Measurements from ENCODE around the gene MBD2.
"Not testable (repeated sequence)": the region's sequence is repeated elsewhere in the genome, so short reads cannot be mapped to it uniquely, and the experiment has no call there.

The MBD2 gene

GRCh38 chr18:54129448-54130067 lies 94.9 kb downstream of the MBD2 start:
- POLR2A ChIA-PET = no interaction called here
- Histone ChIP-seq H3K9me3 (ENCODE audit: control insufficient read depth, insufficient read depth, low read depth, low read length) (no peaks in the 10 kb centered on the region), H3K27ac (ENCODE audit: extremely low read depth, low read depth, low read length) (no peak overlapping the region)

GRCh38 chr18:54127759-54128378 lies 96.6 kb downstream of the MBD2 start:
- ChIA-PET POLR2A (interaction anchor here (1.2 kb wide), 1 partner anchor 9 kb away, joined by 3 read pairs; no protein-coding TSS in a partner anchor), CTCF (interaction anchor here (0.6 to 4.6 kb wide), 32 partner anchors 8 to 1371 kb away, joined by 3 to 57 read pairs (median 3); no protein-coding TSS in a partner anchor)
- Histone ChIP-seq H3K9me3 (ENCODE audit: control insufficient read depth, insufficient read depth, low read depth, low read length) (no peaks in the 10 kb centered on the region), H3K4me1 (ENCODE audit: control insufficient read depth, insufficient read depth, low read length) (no peaks in the 10 kb centered on the region), H3K36me3 (ENCODE audit: control insufficient read depth in 2 of 2, insufficient read depth in 1 of 2, low read length in 2 of 2) (no peaks in the 10 kb centered on the region), H3K4me3 (ENCODE audit: low read depth, low read length) (no peak overlapping the region), H3K27ac (ENCODE audit: extremely low read depth, low read depth, low read length) (no peak overlapping the region)
- TF ChIP-seq PRDM4 (tag by site-specific recombination; IDR thresholded peaks at IDR 0.05) (no peak), ZNF654 (tag by site-specific recombination; IDR thresholded peaks at IDR 0.05; ENCODE audit: low read depth) (peak; percentile 38)

More at GRCh38 chr18:54129448-54130067, 94.9 kb downstream of the MBD2 start:
- Histone ChIP-seq H3K36me3 (ENCODE audit: control insufficient read depth in 2 of 2, insufficient read depth in 1 of 2, low read length in 2 of 2) (no peaks in the 10 kb centered on the region), H3K4me1 (ENCODE audit: control insufficient read depth, insufficient read depth, low read length) (no peaks in the 10 kb centered on the region), H3K4me3 (ENCODE audit: low read depth, low read length) (no peak overlapping the region)
- TF ChIP-seq GLIS1 (tag by site-specific recombination; IDR thresholded peaks at IDR 0.05) (no peak), ZNF366 (tag by site-specific recombination; conservative IDR thresholded peaks at IDR 0.05) (no peak), ZNF416 (tag by site-specific recombination; IDR thresholded peaks at IDR 0.05) (no peak), ZNF175 (tag by site-specific recombination; IDR thresholded peaks at IDR 0.05) (no peak), SP7 (tag by site-specific recombination; IDR thresholded peaks at IDR 0.05) (no peak), ZNF580 (tag by site-specific recombination; IDR thresholded peaks at IDR 0.05) (no peak), YY1 (tag by site-specific recombination; IDR thresholded peaks at IDR 0.05) (no peak), ZNF596 (tag by site-specific recombination; IDR thresholded peaks at IDR 0.05) (no peak), KLF7 (tag by site-specific recombination; IDR thresholded peaks at IDR 0.05; ENCODE audit: borderline replicate concordance) (no peak), ZNF776 (tag by site-specific recombination; IDR thresholded peaks at IDR 0.05; ENCODE audit: borderline replicate concordance) (no peak), ZNF146 (tag by site-specific recombination; IDR thresholded peaks at IDR 0.05) (no peak), ZNF510 (tag by site-specific recombination; IDR thresholded peaks at IDR 0.05; ENCODE audit: insufficient replicate concordance) (no peak)
- CTCF ChIA-PET = interaction anchor here (0.6 to 4.6 kb wide), 6 partner anchors 10 to 712 kb away, joined by 3 to 57 read pairs (median 3); no protein-coding TSS in a partner anchor

GRCh38 chr18:54125429-54125828 lies 99.0 kb downstream of the MBD2 start:
- CTCF ChIA-PET = interaction anchor here (0.6 to 0.7 kb wide), 2 partner anchors 87 to 765 kb away, joined by 3 to 4 read pairs; no protein-coding TSS in a partner anchor
- H3K36me3 ChIP-seq (ENCODE audit: control insufficient read depth in 2 of 2, insufficient read depth in 1 of 2, low read length in 2 of 2) = no peaks in the 10 kb centered on the region

GRCh38 chr18:54123720-54124440 lies 100.6 kb downstream of the MBD2 start:
- CTCF ChIA-PET = interaction anchor here (0.6 to 1.1 kb wide), 5 partner anchors 8 to 556 kb away, joined by 3 to 4 read pairs (median 3); no protein-coding TSS in a partner anchor
- POLR2A ChIA-PET; H3K9me3 ChIP-seq (ENCODE audit: control insufficient read depth, insufficient read depth, low read depth, low read length); H3K36me3 ChIP-seq (ENCODE audit: control insufficient read depth in 2 of 2, insufficient read depth in 1 of 2, low read length in 2 of 2); H3K27ac ChIP-seq (ENCODE audit: extremely low read depth, low read depth, low read length); H3K4me1 ChIP-seq (ENCODE audit: control insufficient read depth, insufficient read depth, low read length); H3K4me3 ChIP-seq (ENCODE audit: low read depth, low read length): not testable (repeated sequence)

More at GRCh38 chr18:54125429-54125828, 99.0 kb downstream of the MBD2 start:
- TF ChIP-seq ZNF626 (tag by site-specific recombination; IDR thresholded peaks at IDR 0.05) (no peak), OVOL3 (tag by site-specific recombination; IDR thresholded peaks at IDR 0.05) (no peak), ZNF174 (tag by site-specific recombination; IDR thresholded peaks at IDR 0.05) (no peak), ZNF394 (tag by site-specific recombination; IDR thresholded peaks at IDR 0.05; ENCODE audit: borderline replicate concordance) (no peak), ZNF2 (tag by site-specific recombination; IDR thresholded peaks at IDR 0.05) (no peak), ZNF654 (tag by site-specific recombination; IDR thresholded peaks at IDR 0.05; ENCODE audit: low read depth) (no peak), KLF8 (tag by site-specific recombination; IDR thresholded peaks at IDR 0.05) (no peak), ZNF10 (tag by site-specific recombination; IDR thresholded peaks at IDR 0.05) (no peak), ZNF580 (tag by site-specific recombination; IDR thresholded peaks at IDR 0.05) (no peak), ZNF311 (tag by site-specific recombination; IDR thresholded peaks at IDR 0.05; ENCODE audit: borderline replicate concordance) (no peak), IKZF3 (tag by site-specific recombination; IDR thresholded peaks at IDR 0.05) (no peak), TCF7L2 (IDR thresholded peaks at IDR 0.05; ENCODE audit: borderline replicate concordance, low read depth, low read length) (no peak), ZNF354C (tag by site-specific recombination; IDR thresholded peaks at IDR 0.05; ENCODE audit: borderline replicate concordance, low read depth) (no peak)
- Histone ChIP-seq H3K4me3 (ENCODE audit: low read depth, low read length) (no peak overlapping the region), H3K9me3 (ENCODE audit: control insufficient read depth, insufficient read depth, low read depth, low read length) (no peaks in the 10 kb centered on the region), H3K27ac (ENCODE audit: extremely low read depth, low read depth, low read length) (no peak overlapping the region), H3K4me1 (ENCODE audit: control insufficient read depth, insufficient read depth, low read length) (no peaks in the 10 kb centered on the region)
- POLR2A ChIA-PET = no interaction called here

Measured in HEK293 (cell line).